Measurements from ENCODE around the gene BRCC3. TPM values are rescaled to one million over a fixed set of nuclear protein-coding genes. Genes with fewer than 3 reads are reported as not detected.

The BRCC3 gene
- total RNA-seq, result 12.3 TPM

GRCh38 chrX:155070975-155071693 lies at the start of gene BRCC3, which contains the start of the genes CMC4 and MTCP1:
Gene BRCC3, plus strand, starts transcription at chrX:155071508. Its CDS starts 20 bp downstream, at chrX:155071528.
Gene CMC4, minus strand, starts transcription at chrX:155071136. Its CDS starts 7,113 bp downstream, at chrX:155064023.
Gene MTCP1, minus strand, starts transcription at chrX:155071136. Its CDS starts 5,126 bp downstream, at chrX:155066010.
- ATAC-seq (peak; percentile 98), DNase-seq (ENCODE audit: low spot score) (peak; percentile 85)
- intact Hi-C loops (cut with DNase I), result no loop called here

GRCh38 chrX:155022585-155022984 lies 48.7 kb upstream of the BRCC3 start, which contains the start of gene F8:
Gene F8, minus strand, starts transcription at chrX:155022723. Its CDS starts 171 bp downstream, at chrX:155022552.
- DNase-seq (ENCODE audit: low spot score) (no peak), ATAC-seq (no peak)
- intact Hi-C loops (cut with DNase I), result no loop called here

GRCh38 chrX:155023907-155024833 lies 47.1 kb upstream of the BRCC3 start:
- ATAC-seq (no peak), DNase-seq (ENCODE audit: low spot score) (no peak)
- intact Hi-C loops (cut with DNase I), result no loop called here

GRCh38 chrX:155026420-155026726 lies 44.9 kb upstream of the BRCC3 start:
- intact Hi-C loops (cut with DNase I), result no loop called here
- no peak for DNase-seq (ENCODE audit: low spot score)
- ATAC-seq, result no peak

- DNase-seq (ENCODE audit: low spot score), result peak; percentile 93
- intact Hi-C loops (cut with DNase I), result no loop called here
- ATAC-seq, result peak; percentile 97
Measured at GRCh38 chrX:155026727-155027508, 44.4 kb upstream of the BRCC3 start, which contains the start of gene FUNDC2. Gene FUNDC2, plus strand, starts transcription at chrX:155026844. Its CDS starts 95 bp downstream, at chrX:155026939.

- DNase-seq (ENCODE audit: low spot score), result no peak
- intact Hi-C loops (cut with DNase I), result no loop called here
- peak; percentile 79 for ATAC-seq
Measured at GRCh38 chrX:155027509-155028066, 43.7 kb upstream of the BRCC3 start.

GRCh38 chrX:155028129-155028528 lies 43.2 kb upstream of the BRCC3 start:
- intact Hi-C loops (cut with DNase I), result no loop called here
- ATAC-seq (no peak), DNase-seq (ENCODE audit: low spot score) (no peak)

- intact Hi-C loops (cut with DNase I), result no loop called here
- ATAC-seq (no peak), DNase-seq (ENCODE audit: low spot score) (no peak)
Measured at GRCh38 chrX:155028877-155029291, 42.4 kb upstream of the BRCC3 start.

GRCh38 chrX:155031657-155032056 lies 39.7 kb upstream of the BRCC3 start:
- ATAC-seq, result no peak
- DNase-seq (ENCODE audit: low spot score), result no peak
- intact Hi-C loops (cut with DNase I), result no loop called here

GRCh38 chrX:155035688-155036087 lies 35.6 kb upstream of the BRCC3 start:
- intact Hi-C loops (cut with DNase I), result no loop called here
- ATAC-seq (no peak), DNase-seq (ENCODE audit: low spot score) (no peak)

GRCh38 chrX:155046129-155046810 lies 25.0 kb upstream of the BRCC3 start:
- ATAC-seq (no peak), DNase-seq (ENCODE audit: low spot score) (no peak)
- intact Hi-C loops (cut with DNase I), result no loop called here

- DNase-seq (ENCODE audit: low spot score) (no peak), ATAC-seq (no peak)
- intact Hi-C loops (cut with DNase I), result no loop called here
Measured at GRCh38 chrX:155046811-155047528, 24.3 kb upstream of the BRCC3 start.

- intact Hi-C loops (cut with DNase I), result no loop called here
- ATAC-seq (peak; percentile 58), DNase-seq (ENCODE audit: low spot score) (no peak)
Measured at GRCh38 chrX:155048977-155049619, 22.2 kb upstream of the BRCC3 start.

- DNase-seq (ENCODE audit: low spot score), result no peak
- ATAC-seq, result no peak
Measured at GRCh38 chrX:155052738-155053498, 18.4 kb upstream of the BRCC3 start.

GRCh38 chrX:155053656-155054055 lies 17.7 kb upstream of the BRCC3 start:
- intact Hi-C loops (cut with DNase I), result no loop called here
- DNase-seq (ENCODE audit: low spot score) (no peak), ATAC-seq (no peak)

More at GRCh38 chrX:155052738-155053498, 18.4 kb upstream of the BRCC3 start:
- intact Hi-C loops (cut with DNase I), result no loop called here

- ATAC-seq (no peak), DNase-seq (ENCODE audit: low spot score) (no peak)
- intact Hi-C loops (cut with DNase I), result no loop called here
Measured at GRCh38 chrX:155054255-155054654, 17.1 kb upstream of the BRCC3 start.
